ENCODE measurements around the gene B9D2.
"Not testable (repeated sequence)": the region's sequence is repeated elsewhere in the genome, so short reads cannot be mapped to it uniquely, and the experiment has no call there.

DNA sequence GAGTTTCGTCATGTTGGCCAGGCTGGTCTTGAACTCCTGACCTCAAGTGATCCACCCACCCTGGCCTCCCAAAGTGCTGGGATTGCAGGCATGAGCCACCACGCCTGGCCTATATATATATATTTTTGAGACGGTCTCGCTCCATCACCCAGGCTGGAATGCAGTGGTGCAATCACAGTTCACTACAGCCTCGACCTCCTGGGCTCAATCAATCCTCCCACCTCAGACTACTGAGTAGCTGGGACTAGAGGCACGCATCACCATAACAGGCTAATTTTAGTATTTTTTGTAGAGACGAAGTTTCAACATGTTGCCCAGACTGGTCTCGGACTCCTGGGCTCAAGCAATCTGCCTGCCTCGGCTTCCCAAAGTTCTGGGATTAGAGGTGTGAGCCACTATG, 17.0 kb downstream of the B9D2 start:
- TF ChIP-seq EZH2 (IDR thresholded peaks at IDR 0.05; ENCODE audit: borderline replicate concordance, low read length), result not testable (repeated sequence)
- TF ChIP-seq, protein P1, sequence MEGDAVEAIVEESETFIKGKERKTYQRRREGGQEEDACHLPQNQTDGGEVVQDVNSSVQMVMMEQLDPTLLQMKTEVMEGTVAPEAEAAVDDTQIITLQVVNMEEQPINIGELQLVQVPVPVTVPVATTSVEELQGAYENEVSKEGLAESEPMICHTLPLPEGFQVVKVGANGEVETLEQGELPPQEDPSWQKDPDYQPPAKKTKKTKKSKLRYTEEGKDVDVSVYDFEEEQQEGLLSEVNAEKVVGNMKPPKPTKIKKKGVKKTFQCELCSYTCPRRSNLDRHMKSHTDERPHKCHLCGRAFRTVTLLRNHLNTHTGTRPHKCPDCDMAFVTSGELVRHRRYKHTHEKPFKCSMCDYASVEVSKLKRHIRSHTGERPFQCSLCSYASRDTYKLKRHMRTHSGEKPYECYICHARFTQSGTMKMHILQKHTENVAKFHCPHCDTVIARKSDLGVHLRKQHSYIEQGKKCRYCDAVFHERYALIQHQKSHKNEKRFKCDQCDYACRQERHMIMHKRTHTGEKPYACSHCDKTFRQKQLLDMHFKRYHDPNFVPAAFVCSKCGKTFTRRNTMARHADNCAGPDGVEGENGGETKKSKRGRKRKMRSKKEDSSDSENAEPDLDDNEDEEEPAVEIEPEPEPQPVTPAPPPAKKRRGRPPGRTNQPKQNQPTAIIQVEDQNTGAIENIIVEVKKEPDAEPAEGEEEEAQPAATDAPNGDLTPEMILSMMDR (conservative IDR thresholded peaks at IDR 0.05 in 1 of 2, IDR thresholded peaks at IDR 0.05 in 1 of 2; ENCODE audit: extremely low read depth in 1 of 2, insufficient read depth in 1 of 2, low read depth in 1 of 2, low read length in 2 of 2), result not testable (repeated sequence)

Data from mammary epithelial cell (primary cell).